HCT116 (cell line): ENCODE data around the gene PDE4DIP. TPM values are rescaled to one million over a fixed set of nuclear protein-coding genes. Genes with fewer than 3 reads are reported as not detected.
"Not testable (repeated sequence)": the region's sequence is repeated elsewhere in the genome, so short reads cannot be mapped to it uniquely, and the experiment has no call there.

Experiments used
- ATAC-seq: fragments of 200-7000 bp; cut with Tn5 transposase; 2 replicates; pipeline ENCODE4 v1.9.1; 2020; ENCODE audit warnings: mild to moderate bottlenecking, moderate library complexity
- BruUV-seq: library from RNA; stranded (reverse); fragments of 400-500 nt; replicated peaks from 2 replicates; lab custom pipeline; 2021; lab: Mats Ljungman, UMichigan
- CTCF ChIA-PET: fragments of 300-600 bp; sonication (Branson Sonifier 250); formaldehyde crosslinking; loops from one replicate; lab custom pipeline; 2021; ENCODE audit warnings: antibody characterized with exemption; lab: Charles Lee
- POLR2A ChIA-PET: fragments of 300-600, 350-600 bp; sonication (Branson Sonifier 250); formaldehyde crosslinking; loops from one replicate; lab custom pipeline; 2021; ENCODE audit warnings: antibody characterized with exemption; lab: Charles Lee
- RAD21 ChIA-PET, 2 experiments: fragments of 300-600 bp; sonication (Branson Sonifier 250); formaldehyde crosslinking; loops; one replicate each; lab custom pipeline; 2023; ENCODE audit warnings: low total read pairs in 2 of 2; ENCODE audit not compliant: uncharacterized antibody in 2 of 2, unreplicated experiment in 2 of 2, low non-redundant PET in 1 of 2; lab: Charles Lee
- DNase-seq: peaks from one replicate; pipeline ENCODE4 v3.0.0-alpha.2; 2010; ENCODE audit warnings: low read depth, low spot score
- H2AFZ ChIP-seq: fragments of 200-600 bp; shearing (Covaris generic), sonication (generic); 2 replicates; pipeline ENCODE4 v1.6.1; 2017; ENCODE audit warnings: low read depth, mixed run types, mixed read lengths, antibody characterized with exemption, low read length; ENCODE audit not compliant: poor library complexity, severe bottlenecking
- H3K27ac ChIP-seq: 2 replicates; pipeline ENCODE4 v1.5.1; 2012; ENCODE audit warnings: low read depth, low read length
- H3K27me3 ChIP-seq: fragments of 200-600 bp; sonication (generic); 2 replicates; pipeline ENCODE4 v1.6.1; 2016; ENCODE audit warnings: mixed run types, low read length, mixed read lengths; ENCODE audit not compliant: insufficient read depth
- H3K36me3 ChIP-seq, 2 experiments: fragments of 200-500 bp in 1 of 2; fragments of 200-600 bp in 1 of 2; sonication (Bioruptor generic) in 1 of 2; sonication (generic) in 1 of 2; 2 replicates each; pipeline versions ENCODE4 v1.5.1 to v1.6.1; 2014 to 2016; ENCODE audit warnings: low read length in 2 of 2, inconsistent platforms in 1 of 2, mixed read lengths in 1 of 2, mixed run types in 1 of 2; ENCODE audit not compliant: insufficient read depth in 2 of 2, control insufficient read depth in 1 of 2
- H3K4me1 ChIP-seq, 2 experiments: fragments of 200-600 bp in 1 of 2; sonication (generic) in 1 of 2; 2 replicates each; pipeline versions ENCODE4 v1.5.1 to v1.6.1; 2012 to 2017; ENCODE audit warnings: low read length in 2 of 2, inconsistent platforms in 1 of 2, mild to moderate bottlenecking in 1 of 2, mixed read lengths in 1 of 2, mixed run types in 1 of 2, moderate library complexity in 1 of 2; ENCODE audit not compliant: insufficient read depth in 2 of 2, control insufficient read depth in 1 of 2
- H3K4me2 ChIP-seq: fragments of 200-600 bp; sonication (generic); 2 replicates; pipeline ENCODE4 v1.6.1; 2017; ENCODE audit warnings: mixed run types, low read length, mixed read lengths
- H3K4me3 ChIP-seq, 2 experiments: fragments of 200-600 bp in 1 of 2; sonication (generic) in 1 of 2; replicated peaks in 1 of 2; 2 replicates each; pipeline ENCODE4 v1.5.1; 2011 to 2016; ENCODE audit warnings: low read length in 2 of 2, control low read depth in 1 of 2, low read depth in 1 of 2, mild to moderate bottlenecking in 1 of 2, mixed read lengths in 1 of 2, mixed run types in 1 of 2
- H3K79me2 ChIP-seq: fragments of 200-600 bp; sonication (generic); 2 replicates; pipeline ENCODE4 v1.6.1; 2017; ENCODE audit warnings: mild to moderate bottlenecking, mixed run types, low read length, moderate library complexity, mixed read lengths; ENCODE audit not compliant: insufficient read depth
- H3K9ac ChIP-seq: fragments of 200-600 bp; sonication (generic); 2 replicates; pipeline ENCODE4 v1.6.1; 2016; ENCODE audit warnings: low read length, mixed read lengths
- H3K9me2 ChIP-seq: fragments of 200-600 bp; sonication (generic), shearing (Covaris generic); 2 replicates; pipeline ENCODE4 v1.6.1; 2017; ENCODE audit warnings: mixed run types, mild to moderate bottlenecking, moderate library complexity; ENCODE audit not compliant: insufficient read depth
- H3K9me3 ChIP-seq, 2 experiments: fragments of 200-500 bp in 1 of 2; fragments of 200-600 bp in 1 of 2; sonication (Bioruptor generic) in 1 of 2; sonication (generic) in 1 of 2; 2 replicates each; pipeline ENCODE4 v1.6.1; 2014 to 2017; ENCODE audit warnings: low read length in 2 of 2, mixed read lengths in 2 of 2, inconsistent platforms in 1 of 2, low read depth in 1 of 2, mild to moderate bottlenecking in 1 of 2, mixed run types in 1 of 2, moderate library complexity in 1 of 2; ENCODE audit not compliant: control insufficient read depth in 1 of 2, insufficient read depth in 1 of 2
- H4K20me1 ChIP-seq: fragments of 200-600 bp; sonication (generic), shearing (Covaris generic); 2 replicates; pipeline ENCODE4 v1.6.1; 2017; ENCODE audit warnings: mixed run types, mild to moderate bottlenecking, moderate library complexity; ENCODE audit not compliant: insufficient read depth
- intact Hi-C: fragments of 100-400 bp; cut with micrococcal nuclease; formaldehyde crosslinking; loops from 2 replicates; pipeline ENCODE4 v1.10.0; 2022
- total RNA-seq: library from RNA; stranded (reverse); gene quantifications from one replicate; pipeline ENCODE4 v1.2.1, GENCODE V29; 2021; ENCODE audit not compliant: unreplicated experiment

PDE4DIP gene
- total RNA-seq, 1 experiment from 2014 or later, result 16.3 TPM

DNA sequence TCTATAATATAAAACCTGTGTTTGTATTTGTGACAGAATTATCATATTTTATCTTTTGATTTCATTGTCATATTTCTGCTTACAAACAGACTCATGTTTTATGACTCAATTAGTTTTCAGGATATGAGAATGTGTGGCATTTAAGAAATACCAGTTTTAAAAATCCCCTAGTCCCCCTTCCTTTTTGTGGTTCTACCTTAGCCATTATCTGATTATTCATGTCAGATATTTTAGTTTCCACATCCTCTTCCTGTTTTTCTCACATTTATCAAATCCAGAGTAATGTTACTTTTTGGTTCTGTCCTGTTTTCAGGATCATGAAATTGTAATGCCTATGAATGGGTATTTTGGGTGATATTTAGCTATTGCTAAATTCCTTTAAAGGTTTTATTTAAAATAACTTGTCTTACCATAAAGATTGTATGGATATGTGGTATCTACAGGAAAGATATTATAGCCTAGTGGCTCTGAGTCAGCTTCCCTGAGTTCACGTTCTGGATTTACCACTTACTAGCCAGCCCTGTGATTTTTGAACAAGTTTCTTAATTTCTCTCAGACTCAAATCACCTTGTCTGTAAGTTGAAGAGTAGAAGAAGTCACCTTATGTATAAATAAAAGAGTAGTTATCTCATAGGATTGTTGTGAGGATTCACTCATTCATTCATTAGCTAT is 131.8 kb downstream of the PDE4DIP start:
- DNase-seq, H3K9ac ChIP-seq, ATAC-seq, H2AFZ ChIP-seq, H3K4me2 ChIP-seq, CTCF ChIA-PET, H3K27me3 ChIP-seq, intact Hi-C loops, H3K4me1 ChIP-seq, H3K9me2 ChIP-seq, POLR2A ChIA-PET, RAD21 ChIA-PET, H3K79me2 ChIP-seq, H3K27ac ChIP-seq, BruUV-seq, H3K9me3 ChIP-seq, H3K4me3 ChIP-seq, H3K36me3 ChIP-seq, H4K20me1 ChIP-seq: not testable (repeated sequence)

DNA sequence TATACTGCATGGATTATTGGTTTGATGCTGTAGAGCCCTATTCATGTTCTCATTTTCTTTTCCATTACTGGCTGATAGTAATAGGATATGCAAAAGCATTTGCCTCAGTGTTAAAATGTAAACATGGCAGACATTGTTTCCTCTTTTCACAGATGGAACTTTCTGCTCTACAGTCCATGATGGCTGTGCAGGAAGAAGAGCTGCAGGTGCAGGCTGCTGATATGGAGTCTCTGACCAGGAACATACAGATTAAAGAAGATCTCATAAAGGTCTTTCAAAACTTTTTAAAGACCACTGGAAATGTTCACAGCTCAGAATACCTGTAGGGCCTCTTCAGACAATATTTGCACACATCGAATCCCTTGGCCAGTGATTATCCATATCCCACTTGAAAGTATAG is 133.6 kb downstream of the PDE4DIP start:
- BruUV-seq, H4K20me1 ChIP-seq, DNase-seq, ATAC-seq, intact Hi-C loops, H2AFZ ChIP-seq, H3K9ac ChIP-seq, H3K27ac ChIP-seq, CTCF ChIA-PET, H3K27me3 ChIP-seq, POLR2A ChIA-PET, H3K9me3 ChIP-seq, H3K9me2 ChIP-seq, H3K4me3 ChIP-seq, H3K36me3 ChIP-seq, RAD21 ChIA-PET, H3K4me2 ChIP-seq, H3K4me1 ChIP-seq, H3K79me2 ChIP-seq: not testable (repeated sequence)

GRCh38 chr1:148989378-148989777 is 145.2 kb downstream of the PDE4DIP start:
- DNase-seq, POLR2A ChIA-PET, RAD21 ChIA-PET, H3K9me2 ChIP-seq, H2AFZ ChIP-seq, CTCF ChIA-PET, H3K9ac ChIP-seq, H3K27me3 ChIP-seq, H3K36me3 ChIP-seq, H3K4me2 ChIP-seq, ATAC-seq, H3K9me3 ChIP-seq, H3K27ac ChIP-seq, H3K4me1 ChIP-seq, BruUV-seq, H3K79me2 ChIP-seq, H4K20me1 ChIP-seq, H3K4me3 ChIP-seq: not testable (repeated sequence)
- intact Hi-C loops, result loop anchor here (10.0 kb wide), 1 partner anchor 1945 kb away; no protein-coding TSS in a partner anchor

DNA sequence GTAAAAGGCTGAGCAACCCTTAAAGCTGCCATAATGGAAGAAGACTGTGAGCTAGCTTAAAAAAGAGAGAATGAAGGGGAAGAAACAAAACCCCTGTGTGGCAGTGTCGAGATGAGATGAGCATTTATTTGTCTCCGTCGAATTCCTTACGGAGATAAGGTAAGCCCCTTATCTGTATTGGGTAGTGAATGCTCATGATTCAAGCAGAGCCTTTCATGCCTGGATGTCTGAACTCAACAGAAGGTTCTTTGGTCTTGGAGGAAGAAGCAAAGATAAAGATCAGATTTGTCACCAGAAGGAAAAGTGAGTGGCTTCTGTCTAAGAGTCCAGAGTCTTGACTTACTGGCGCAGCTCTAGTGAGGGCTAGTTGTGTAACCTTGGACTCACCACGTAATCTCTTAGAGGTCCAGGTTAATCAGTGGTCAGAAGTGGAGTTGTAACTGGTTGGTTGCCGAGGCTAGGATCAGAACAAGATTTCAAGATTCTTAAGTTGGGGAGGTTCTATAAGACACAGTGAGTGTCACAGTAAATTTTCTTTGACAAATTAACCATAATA is 146.1 kb downstream of the PDE4DIP start:
- intact Hi-C loops, H3K4me1 ChIP-seq, H3K79me2 ChIP-seq, RAD21 ChIA-PET, ATAC-seq, H3K9me3 ChIP-seq, DNase-seq, H3K9me2 ChIP-seq, H3K27ac ChIP-seq, H3K9ac ChIP-seq, H3K4me2 ChIP-seq, H3K36me3 ChIP-seq, BruUV-seq, H3K27me3 ChIP-seq, H4K20me1 ChIP-seq, H2AFZ ChIP-seq, H3K4me3 ChIP-seq, POLR2A ChIA-PET, CTCF ChIA-PET: not testable (repeated sequence)
